ENCODE measurements around the gene BICC1.

- TF ChIP-seq EZH2 (IDR thresholded peaks at IDR 0.05; ENCODE audit: borderline replicate concordance, low read length) (no peak), CTCF (IDR thresholded peaks at IDR 0.05; ENCODE audit: low read length) (no peak)
These were observed 356.2 kb downstream of the BICC1 start for GRCh38 chr10:58868736-58869435.

Data from OCI-LY1 (cell line).